Rectal smooth muscle tissue (tissue), 1 donor: ENCODE measurements around the gene RHBDL1.
A peak's percentile ranks its signal among the peaks of the same experiment; 100 is the strongest.

Source experiments
- H3K27ac ChIP-seq: one replicate; pipeline ENCODE4 v1.7.0; 2013; ENCODE audit warnings: low read depth, low read length, inconsistent platforms
- H3K27me3 ChIP-seq: one replicate; pipeline ENCODE4 v1.7.0; 2013; ENCODE audit warnings: low read length; ENCODE audit not compliant: control insufficient read depth, insufficient read depth
- H3K36me3 ChIP-seq: one replicate; pipeline ENCODE4 v1.7.0; 2013; ENCODE audit warnings: low read length; ENCODE audit not compliant: control insufficient read depth, insufficient read depth
- H3K4me1 ChIP-seq: one replicate; pipeline ENCODE4 v1.7.0; 2013; ENCODE audit warnings: low read length; ENCODE audit not compliant: control insufficient read depth, insufficient read depth
- H3K4me3 ChIP-seq: one replicate; pipeline ENCODE4 v1.7.0; 2013; ENCODE audit warnings: low read length
- H3K9ac ChIP-seq: one replicate; pipeline ENCODE4 v1.7.0; 2013; ENCODE audit warnings: low read length

Gene RHBDL1

DNA sequence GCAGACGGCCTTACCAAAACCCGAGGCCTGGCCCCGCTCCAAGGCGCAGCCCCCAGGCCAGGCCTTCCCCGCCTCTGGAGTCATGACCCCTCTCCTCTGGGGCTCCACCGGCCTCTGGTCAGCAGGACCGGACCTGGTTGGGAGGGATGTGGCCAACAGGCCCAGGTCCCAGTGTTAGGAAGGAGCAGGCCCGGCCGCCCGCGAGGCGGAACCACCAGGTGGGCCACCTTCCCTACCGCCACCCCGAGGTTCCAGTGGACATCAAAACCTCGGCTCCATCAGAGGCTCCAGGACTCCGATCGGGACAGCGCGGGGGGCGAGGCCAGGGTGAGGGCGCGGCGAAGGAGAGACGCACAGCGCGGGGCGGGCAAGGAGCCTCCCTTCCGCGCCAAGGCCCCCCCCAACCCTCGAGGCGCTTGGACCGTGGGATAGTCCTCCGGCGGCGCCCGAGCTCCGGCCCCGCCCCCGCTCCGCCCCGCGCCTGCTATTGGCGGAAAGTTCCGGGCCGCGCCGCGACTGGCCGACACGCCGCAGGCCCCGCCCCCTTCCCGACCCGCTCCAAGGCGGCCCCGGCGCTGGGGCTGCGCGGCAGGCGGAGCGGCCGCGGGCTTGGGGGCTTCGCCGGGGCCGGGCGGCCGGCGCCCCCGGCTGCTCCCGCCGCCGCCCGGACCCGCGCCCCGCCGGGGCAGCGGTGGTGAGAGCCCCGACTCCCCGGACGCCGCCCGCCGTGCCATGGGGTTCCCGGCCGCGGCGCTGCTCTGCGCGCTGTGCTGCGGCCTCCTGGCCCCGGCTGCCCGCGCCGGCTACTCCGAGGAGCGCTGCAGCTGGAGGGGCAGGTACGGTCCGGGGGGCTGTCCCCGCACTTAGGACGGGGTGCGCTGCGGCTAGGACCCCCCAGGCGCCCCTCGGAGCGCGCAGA, 39.3 kb downstream of the RHBDL1 start, which contains the start of gene METRN:
METRN (plus strand) TSS at position 561 of the 919 bp plus-strand sequence; CDS start at position 733, 172 bp downstream.
- H3K27ac ChIP-seq = no peak within 1 kb of the TSS
- peaks cover 9% of the 10 kb centered on the region for H3K4me1 ChIP-seq
- peak within 1 kb of the TSS; percentile 21 for H3K9ac ChIP-seq

DNA sequence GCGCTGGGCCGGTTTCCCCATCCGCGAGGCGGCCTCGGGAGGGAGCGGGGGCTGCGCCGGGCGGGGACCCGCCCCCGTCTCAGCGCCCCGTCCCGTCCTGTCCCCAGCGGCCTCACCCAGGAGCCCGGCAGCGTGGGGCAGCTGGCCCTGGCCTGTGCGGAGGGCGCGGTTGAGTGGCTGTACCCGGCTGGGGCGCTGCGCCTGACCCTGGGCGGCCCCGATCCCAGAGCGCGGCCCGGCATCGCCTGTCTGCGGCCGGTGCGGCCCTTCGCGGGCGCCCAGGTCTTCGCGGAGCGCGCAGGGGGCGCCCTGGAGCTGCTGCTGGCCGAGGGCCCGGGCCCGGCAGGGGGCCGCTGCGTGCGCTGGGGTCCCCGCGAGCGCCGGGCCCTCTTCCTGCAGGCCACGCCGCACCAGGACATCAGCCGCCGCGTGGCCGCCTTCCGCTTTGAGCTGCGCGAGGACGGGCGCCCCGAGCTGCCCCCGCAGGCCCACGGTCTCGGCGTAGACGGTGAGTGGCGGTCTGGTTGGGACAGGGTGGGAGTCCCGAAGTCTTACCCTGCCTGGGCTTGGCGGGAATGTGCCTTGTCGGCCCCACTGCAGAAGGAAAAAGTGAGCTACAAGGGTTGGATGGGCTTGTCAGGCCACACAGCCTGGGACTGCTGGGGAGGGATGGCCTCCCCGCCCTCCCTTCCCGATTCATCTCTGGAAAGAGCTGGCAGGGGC, 40.2 kb downstream of the RHBDL1 start:
- Histone ChIP-seq H3K4me1 (peaks cover 15% of the 10 kb centered on the region), H3K9ac (peak overlapping the region; percentile 21), H3K4me3 (peak overlapping the region; percentile 67), H3K36me3 (no peaks in the 10 kb centered on the region), H3K27ac (no peak overlapping the region), H3K27me3 (peaks cover 19% of the 10 kb centered on the region)

More for the DNA sequence above, 39.3 kb downstream of the RHBDL1 start, which contains the start of gene METRN:
- Histone ChIP-seq H3K4me3 (peak within 1 kb of the TSS; percentile 67), H3K36me3 (no peaks in the 10 kb centered on the region), H3K27me3 (peaks cover 27% of the 10 kb centered on the region)

DNA sequence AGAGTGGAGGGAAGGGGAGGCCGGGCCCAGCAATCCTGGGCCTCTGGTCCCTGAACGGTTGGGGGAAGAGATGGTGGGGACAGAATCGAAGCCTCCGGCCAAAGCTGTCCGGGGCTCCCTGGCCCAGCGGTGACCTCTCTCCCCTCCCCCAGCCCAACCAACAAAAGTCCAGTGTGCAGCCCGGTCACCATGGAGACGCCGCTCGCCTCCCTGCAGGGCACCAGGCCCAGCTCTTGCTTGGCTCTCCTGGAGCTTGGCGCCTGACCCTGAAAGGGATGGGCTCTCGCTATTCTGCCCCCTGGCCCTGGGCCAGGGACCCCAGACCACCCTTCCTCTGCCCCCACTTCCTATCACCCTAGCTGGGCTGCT, 40.7 kb downstream of the RHBDL1 start:
- H3K27ac ChIP-seq = no peak overlapping the region
- H3K4me1 ChIP-seq = peaks cover 15% of the 10 kb centered on the region
- H3K36me3 ChIP-seq = no peaks in the 10 kb centered on the region
- no peak overlapping the region for H3K9ac ChIP-seq
- peak overlapping the region; percentile 67 for H3K4me3 ChIP-seq
- H3K27me3 ChIP-seq = peaks cover 14% of the 10 kb centered on the region

DNA sequence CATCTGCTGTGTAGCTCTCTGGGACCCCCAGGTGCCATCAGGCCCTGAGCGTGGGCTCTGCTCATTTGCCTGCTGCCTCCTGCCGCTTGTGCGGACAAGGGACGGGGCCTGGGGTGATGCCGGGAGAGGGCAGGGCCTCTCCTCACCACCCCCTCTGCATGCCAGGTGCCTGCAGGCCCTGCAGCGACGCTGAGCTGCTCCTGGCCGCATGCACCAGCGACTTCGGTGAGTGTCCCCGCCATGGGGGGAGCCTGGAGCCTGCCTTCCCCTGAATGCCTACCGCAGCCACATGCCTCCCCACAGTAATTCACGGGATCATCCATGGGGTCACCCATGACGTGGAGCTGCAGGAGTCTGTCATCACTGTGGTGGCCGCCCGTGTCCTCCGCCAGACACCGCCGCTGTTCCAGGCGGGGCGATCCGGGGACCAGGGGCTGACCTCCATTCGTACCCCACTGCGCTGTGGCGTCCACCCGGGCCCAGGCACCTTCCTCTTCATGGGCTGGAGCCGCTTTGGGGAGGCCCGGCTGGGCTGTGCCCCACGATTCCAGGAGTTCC, 41.4 kb downstream of the RHBDL1 start:
- Histone ChIP-seq H3K9ac (no peak overlapping the region), H3K27me3 (peaks cover 10% of the 10 kb centered on the region), H3K4me1 (peaks cover 15% of the 10 kb centered on the region), H3K27ac (no peak overlapping the region), H3K4me3 (no peak overlapping the region), H3K36me3 (no peaks in the 10 kb centered on the region)

DNA sequence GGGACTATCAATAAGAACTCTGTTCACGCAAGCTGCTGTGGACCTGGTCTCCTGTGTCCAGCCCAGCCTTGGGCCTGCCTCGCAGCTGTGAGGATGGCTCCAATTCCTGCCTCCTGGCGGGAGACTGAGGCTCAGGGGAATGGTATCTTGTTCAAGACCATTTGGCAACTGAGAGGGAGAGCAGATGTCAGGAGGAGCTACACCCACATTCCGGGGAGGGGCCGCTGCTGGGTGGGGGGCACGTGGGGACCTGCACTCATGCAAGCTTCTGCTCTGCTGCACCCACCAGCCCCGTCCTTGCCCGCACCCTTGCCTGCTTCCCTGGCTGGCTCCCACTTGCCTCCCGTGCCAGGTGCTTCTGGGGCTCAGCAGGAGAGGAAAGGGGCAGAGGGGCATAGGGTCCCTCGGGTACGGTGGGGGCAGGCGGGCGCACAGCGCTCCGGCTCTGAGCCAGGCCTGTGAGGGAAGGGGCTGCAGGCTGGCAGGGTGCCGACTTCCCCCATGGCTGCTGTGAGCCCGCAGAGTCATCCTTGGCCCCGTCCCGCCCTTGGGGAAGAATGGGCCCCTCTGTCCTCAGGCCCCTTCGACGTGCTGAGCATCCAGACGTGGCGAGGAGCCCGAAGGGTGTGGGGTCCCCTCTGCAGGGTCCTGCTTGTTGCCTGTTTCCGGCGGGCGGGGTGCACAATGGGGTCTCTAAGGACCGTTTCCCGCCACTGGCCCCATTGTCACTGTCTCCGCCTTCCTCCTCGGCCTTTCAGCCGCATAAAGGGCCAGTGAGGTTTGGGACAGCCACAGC, 42.2 kb downstream of the RHBDL1 start:
- Histone ChIP-seq H3K36me3 (no peaks in the 10 kb centered on the region), H3K9ac (no peak overlapping the region), H3K4me3 (no peak overlapping the region), H3K27me3 (peaks cover 10% of the 10 kb centered on the region), H3K27ac (no peak overlapping the region), H3K4me1 (peaks cover 15% of the 10 kb centered on the region)

DNA sequence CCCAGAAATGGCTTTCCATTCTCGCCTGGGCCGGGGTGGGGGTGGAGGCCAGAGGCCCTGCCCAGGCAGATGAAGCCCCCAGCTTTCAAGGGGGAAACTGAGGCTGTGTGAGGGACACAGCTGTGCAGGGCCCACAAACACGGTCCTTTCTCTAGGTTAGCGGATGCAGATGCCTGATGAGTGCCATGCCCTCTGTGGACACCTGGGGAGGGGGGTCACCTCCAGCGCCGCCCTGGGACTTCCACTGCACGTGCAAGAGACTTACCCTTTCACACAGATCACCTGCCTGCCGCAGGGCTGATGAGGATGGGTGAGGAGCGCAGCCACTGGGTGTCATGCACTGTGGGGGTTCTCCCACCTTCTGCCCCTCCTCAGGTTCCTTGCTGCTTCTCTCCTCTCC, 42.9 kb downstream of the RHBDL1 start:
- Histone ChIP-seq H3K9ac (no peak overlapping the region), H3K27ac (no peak overlapping the region), H3K27me3 (peaks cover 10% of the 10 kb centered on the region), H3K4me3 (no peak overlapping the region), H3K36me3 (no peaks in the 10 kb centered on the region), H3K4me1 (peaks cover 15% of the 10 kb centered on the region)

DNA sequence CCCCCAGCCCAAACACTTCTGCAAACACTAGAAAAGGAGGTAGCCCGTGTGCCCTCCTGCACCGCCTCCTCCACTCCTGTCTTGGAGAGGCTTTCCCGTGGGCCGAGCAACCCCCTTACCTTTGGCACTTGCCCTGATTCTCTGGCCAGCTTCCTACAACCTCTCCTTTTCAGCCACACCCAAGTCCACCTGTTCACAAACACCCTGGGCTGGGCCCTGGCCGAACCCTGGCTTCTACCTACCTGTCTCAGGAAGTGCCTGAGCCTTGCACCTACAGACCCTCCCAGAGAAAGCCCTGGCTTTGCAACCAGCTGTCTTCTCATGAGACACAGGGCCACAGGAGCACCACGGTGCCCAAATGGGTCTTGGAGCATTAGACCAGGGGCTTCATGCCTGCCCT, 43.5 kb downstream of the RHBDL1 start:
- no peak overlapping the region for H3K9ac ChIP-seq
- no peak overlapping the region for H3K27ac ChIP-seq
- peaks cover 15% of the 10 kb centered on the region for H3K4me1 ChIP-seq
- H3K27me3 ChIP-seq = peaks cover 10% of the 10 kb centered on the region
- H3K4me3 ChIP-seq = no peak overlapping the region
- no peaks in the 10 kb centered on the region for H3K36me3 ChIP-seq

DNA sequence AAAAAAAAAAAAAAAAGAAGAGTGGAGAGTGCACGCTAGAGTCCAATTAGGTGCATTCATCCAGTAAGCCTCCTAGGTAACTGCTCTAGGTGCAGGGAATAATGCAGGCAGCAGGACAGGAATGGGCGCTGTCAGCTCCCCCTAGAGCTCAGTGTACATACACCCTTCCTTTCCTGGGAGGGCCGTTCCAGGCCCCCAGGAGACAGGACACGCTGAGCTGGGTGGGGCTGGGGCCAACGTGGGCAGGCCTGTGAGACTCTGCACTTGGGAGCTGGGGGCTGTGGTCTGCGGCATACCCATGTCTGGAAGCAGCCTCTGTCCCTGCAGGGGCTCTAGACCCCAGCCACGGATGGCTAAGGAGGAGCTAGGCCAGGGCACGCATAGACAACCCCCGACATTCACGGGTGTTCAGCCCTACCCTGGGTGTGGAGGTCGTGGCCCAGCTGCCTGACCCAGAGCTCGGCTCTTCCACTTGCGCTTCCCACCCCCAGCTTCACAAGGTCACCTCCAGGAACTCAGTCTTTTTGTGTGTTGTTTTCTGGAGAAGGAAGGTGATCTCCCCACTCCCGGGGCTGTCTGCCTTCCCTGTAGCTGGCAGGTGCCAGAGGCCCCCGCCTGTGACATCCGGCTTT, 44.5 kb downstream of the RHBDL1 start:
- peak overlapping the region; percentile 87 for H3K27ac ChIP-seq
- peaks cover 15% of the 10 kb centered on the region for H3K4me1 ChIP-seq
- H3K9ac ChIP-seq = peak overlapping the region; percentile 70
- H3K27me3 ChIP-seq = peaks cover 10% of the 10 kb centered on the region
- no peaks in the 10 kb centered on the region for H3K36me3 ChIP-seq
- peak overlapping the region; percentile 92 for H3K4me3 ChIP-seq

DNA sequence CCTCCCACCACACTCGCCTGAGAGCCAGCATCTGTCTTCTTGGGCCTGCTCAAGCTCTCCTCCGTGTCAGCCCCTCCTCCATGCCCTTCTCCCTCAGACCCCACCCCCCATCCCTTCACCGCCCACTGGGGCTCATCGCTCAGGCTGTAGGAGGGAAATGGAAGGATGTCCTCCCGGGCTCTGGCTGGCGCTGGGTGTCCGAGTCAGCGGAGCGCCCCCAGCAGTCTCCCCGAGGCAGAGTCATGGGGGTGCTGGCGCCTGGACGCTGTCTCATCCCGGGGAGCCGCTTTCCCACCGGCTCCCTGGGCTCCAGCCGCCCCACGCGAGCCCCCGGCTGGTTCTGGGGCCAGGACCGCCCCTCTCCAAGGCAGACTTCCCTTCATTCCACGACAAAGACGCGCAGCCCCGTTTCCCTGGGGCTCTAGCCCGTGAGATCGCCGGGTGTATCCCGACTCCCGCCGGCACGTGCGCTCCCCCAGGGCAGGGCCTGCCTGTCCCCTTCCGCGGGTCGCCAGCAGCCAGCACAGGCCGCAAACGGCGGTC, 45.0 kb downstream of the RHBDL1 start:
- Histone ChIP-seq H3K9ac (peak overlapping the region; percentile 70), H3K4me3 (peak overlapping the region; percentile 92), H3K4me1 (peaks cover 15% of the 10 kb centered on the region), H3K27me3 (peaks cover 13% of the 10 kb centered on the region), H3K36me3 (no peaks in the 10 kb centered on the region), H3K27ac (peak overlapping the region; percentile 87)

DNA sequence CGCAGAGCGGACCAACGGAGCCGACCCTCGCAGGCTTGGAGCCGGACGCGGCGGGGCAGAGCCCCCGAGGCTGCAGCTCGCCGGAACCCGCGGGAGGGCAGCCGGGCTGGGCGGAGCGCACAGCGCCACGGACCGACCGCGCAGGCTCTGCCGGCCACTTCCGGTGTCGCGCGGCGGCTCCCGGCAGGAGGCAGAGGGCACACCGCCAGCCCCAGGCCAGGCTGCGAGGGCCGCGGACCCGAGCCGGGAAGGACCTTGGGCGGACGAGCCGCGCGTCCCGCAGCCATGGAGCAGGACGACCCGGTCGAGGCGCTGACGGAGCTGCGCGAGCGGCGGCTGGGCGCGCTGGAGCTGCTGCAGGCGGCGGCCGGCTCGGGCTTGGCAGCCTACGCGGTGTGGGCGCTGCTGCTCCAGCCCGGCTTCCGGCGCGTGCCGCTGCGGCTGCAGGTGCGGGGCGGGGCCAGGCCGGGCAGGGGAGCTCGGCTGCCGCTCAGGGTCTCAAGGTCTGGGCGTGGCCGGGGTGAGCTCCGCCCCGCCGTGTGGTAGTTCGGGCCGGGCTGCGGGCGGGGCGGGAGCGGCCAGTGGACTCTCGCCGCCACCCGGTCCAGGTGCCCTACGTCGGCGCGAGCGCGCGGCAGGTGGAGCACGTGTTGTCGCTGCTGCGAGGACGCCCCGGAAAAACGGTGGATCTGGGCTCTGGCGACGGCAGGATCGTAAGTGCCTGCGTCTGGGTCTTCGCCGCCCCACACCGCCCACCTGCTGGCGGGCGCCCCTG, 45.7 kb downstream of the RHBDL1 start, which contains the start of gene ANTKMT:
ANTKMT (plus strand) TSS at position 157 of the 775 bp plus-strand sequence; CDS start at position 286, 129 bp downstream.
- peaks cover 11% of the 10 kb centered on the region for H3K27me3 ChIP-seq
- H3K27ac ChIP-seq = peak within 1 kb of the TSS; percentile 87
- peaks cover 10% of the 10 kb centered on the region for H3K4me1 ChIP-seq
- peak within 1 kb of the TSS; percentile 92 for H3K4me3 ChIP-seq
- H3K36me3 ChIP-seq = no peaks in the 10 kb centered on the region
- H3K9ac ChIP-seq = peak within 1 kb of the TSS; percentile 70
